Measurements from ENCODE around the gene FRS3.

DNA sequence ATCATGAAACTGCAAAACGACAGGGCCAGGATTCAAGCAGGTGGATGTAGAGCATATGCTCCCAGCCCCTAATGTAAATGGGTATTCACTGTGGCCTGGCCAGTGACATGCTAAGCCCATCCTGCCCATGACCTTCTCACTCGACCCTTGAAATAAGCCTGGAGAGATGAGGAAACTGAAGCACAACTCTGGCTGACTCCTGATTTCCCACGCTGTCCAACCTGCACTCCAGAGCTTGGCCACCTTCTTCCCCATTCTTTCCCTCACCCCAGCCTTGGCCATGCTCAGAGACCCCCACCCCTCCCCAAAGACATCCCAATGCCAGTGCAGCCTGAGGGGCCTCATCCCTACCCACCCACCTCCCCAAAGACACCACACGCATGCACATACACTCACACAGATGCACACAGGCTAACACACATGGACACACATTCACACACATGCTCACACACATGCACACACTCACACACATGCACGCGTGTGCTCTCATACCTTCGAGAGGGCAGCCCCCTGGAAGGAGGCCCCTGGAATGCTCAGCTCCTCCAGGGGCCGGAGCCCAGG lies 56.7 kb downstream of the FRS3 start:
- TF ChIP-seq POLR2AphosphoS5 (IDR thresholded peaks at IDR 0.05) (no peak), POLR2A (IDR thresholded peaks at IDR 0.05) (no peak), EP300 (IDR thresholded peaks at IDR 0.05) (no peak)
- TF ChIP-seq, protein P1, sequence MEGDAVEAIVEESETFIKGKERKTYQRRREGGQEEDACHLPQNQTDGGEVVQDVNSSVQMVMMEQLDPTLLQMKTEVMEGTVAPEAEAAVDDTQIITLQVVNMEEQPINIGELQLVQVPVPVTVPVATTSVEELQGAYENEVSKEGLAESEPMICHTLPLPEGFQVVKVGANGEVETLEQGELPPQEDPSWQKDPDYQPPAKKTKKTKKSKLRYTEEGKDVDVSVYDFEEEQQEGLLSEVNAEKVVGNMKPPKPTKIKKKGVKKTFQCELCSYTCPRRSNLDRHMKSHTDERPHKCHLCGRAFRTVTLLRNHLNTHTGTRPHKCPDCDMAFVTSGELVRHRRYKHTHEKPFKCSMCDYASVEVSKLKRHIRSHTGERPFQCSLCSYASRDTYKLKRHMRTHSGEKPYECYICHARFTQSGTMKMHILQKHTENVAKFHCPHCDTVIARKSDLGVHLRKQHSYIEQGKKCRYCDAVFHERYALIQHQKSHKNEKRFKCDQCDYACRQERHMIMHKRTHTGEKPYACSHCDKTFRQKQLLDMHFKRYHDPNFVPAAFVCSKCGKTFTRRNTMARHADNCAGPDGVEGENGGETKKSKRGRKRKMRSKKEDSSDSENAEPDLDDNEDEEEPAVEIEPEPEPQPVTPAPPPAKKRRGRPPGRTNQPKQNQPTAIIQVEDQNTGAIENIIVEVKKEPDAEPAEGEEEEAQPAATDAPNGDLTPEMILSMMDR (IDR thresholded peaks at IDR 0.05): no peak
